ENCODE measurements around the gene TERB2.
"Not testable (repeated sequence)": the region's sequence is repeated elsewhere in the genome, so short reads cannot be mapped to it uniquely, and the experiment has no call there.

DNA sequence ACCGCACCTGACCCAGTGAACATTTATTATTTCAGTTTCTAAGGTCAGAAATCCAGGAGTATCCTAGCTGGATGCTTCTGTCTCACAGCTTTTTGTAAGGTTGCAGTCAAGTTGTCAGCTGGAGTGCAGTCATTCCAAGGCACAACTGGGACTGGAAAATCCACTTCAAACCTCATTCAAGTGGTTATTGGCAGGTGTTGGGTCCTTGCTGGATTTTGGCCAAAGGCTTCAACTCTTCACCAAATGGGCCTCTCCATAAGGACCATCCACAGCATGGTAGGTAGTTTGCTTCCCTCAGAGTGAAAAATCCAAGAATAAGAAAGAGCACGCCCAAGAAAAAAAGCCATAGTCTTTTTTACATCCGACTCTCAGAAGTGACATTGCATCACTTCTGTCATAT, 19.7 kb downstream of the TERB2 start:
- TF ChIP-seq, protein P1, sequence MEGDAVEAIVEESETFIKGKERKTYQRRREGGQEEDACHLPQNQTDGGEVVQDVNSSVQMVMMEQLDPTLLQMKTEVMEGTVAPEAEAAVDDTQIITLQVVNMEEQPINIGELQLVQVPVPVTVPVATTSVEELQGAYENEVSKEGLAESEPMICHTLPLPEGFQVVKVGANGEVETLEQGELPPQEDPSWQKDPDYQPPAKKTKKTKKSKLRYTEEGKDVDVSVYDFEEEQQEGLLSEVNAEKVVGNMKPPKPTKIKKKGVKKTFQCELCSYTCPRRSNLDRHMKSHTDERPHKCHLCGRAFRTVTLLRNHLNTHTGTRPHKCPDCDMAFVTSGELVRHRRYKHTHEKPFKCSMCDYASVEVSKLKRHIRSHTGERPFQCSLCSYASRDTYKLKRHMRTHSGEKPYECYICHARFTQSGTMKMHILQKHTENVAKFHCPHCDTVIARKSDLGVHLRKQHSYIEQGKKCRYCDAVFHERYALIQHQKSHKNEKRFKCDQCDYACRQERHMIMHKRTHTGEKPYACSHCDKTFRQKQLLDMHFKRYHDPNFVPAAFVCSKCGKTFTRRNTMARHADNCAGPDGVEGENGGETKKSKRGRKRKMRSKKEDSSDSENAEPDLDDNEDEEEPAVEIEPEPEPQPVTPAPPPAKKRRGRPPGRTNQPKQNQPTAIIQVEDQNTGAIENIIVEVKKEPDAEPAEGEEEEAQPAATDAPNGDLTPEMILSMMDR (IDR thresholded peaks at IDR 0.05): not testable (repeated sequence)
- not testable (repeated sequence) for TF ChIP-seq EP300, POLR2A (IDR thresholded peaks at IDR 0.05)

Measured in upper lobe of left lung (tissue), 4 donors.